Mesenteric fat pad (tissue), 1 donor: ENCODE measurements around the gene NRDE2. TPM values are rescaled to one million over a fixed set of nuclear protein-coding genes. Genes with fewer than 3 reads are reported as not detected.

Experiments
- DNase-seq: peaks from one replicate; pipeline ENCODE4 v3.0.0-alpha.2; 2020; ENCODE audit warnings: low spot score
- long read RNA-seq: library from polyadenylated mRNA; unstranded; transcript quantifications from one replicate; pipeline ENCODE4 v2.0.0, GENCODE V29; 2020
- total RNA-seq: library from RNA; stranded (reverse); fragmentation: NEBNext Ultra II Directional; extraction: Animal tissue kit (Norgen Biotek cat#: 25700); gene quantifications from one replicate; pipeline ENCODE4 v1.2.1, GENCODE V29; 2021
- donor health status: DM: yes; HTN: yes; CAD: no.

Gene NRDE2
- 17.2 TPM for total RNA-seq
- long read RNA-seq, partial matches to known transcripts = 4 of 7 reads
- long read RNA-seq, other reads (novel, unspliced or antisense) = 1 of 7 reads

- DNase-seq = peak; percentile 99
These were observed at the start of gene NRDE2 for GRCh38 chr14:90331497-90332270. NRDE2 (minus strand) TSS chr14:90331941; CDS start chr14:90331904, 37 bp downstream.

DNA sequence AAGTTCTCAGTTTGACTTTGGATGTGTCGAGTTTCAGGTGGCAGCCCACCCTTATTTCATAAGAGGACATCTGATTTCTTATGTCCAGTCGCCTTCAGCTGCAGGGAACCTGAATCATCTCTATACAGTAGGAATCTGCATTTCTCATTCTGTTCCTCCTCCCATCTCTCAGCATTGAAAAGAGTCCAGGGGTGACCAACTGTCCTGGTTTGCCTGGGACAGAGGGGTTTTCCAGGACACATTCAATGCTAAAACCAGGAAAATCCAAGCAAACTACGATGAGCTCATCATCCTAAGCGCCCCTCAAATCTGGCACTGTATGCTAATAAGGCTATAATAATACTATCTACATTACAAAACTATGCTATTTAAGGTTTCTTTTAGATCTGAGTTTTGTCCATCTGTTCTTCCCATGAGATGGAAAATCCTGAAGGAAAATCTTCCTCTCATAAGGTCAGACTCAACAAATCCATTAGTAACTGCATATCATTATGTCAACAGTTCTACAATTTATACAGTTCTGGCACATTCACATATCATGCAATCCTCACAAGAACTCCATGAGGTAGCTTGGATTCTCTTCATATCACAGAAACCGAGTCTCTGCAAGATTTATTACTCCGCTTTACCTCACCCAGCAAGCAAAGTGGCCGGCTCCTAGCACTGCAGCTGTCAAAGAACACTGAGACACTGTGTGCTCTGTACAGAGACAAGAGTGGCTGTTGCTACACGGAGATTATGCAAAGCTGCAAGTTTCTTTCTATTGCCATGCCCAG, 49.5 kb upstream of the NRDE2 start:
- DNase-seq = no peak

DNA sequence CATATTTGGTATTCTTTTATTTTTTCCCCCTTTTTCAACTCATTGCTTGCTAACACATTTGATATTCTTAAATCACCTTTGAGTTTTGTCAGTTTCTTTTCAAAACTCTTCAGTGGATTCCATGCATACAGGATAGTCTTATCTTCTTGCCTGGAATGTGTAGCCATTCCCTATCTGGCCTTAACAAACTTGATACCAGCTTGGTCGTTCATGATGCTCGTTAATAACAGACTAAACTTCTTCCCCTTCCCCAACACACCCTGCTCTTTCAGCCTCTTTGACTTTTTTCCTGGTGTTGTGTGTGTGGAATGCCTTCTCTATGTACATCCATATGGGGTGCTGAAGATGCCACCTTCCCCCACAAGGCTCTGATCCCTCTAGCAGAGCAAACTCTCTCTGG, 47.4 kb upstream of the NRDE2 start:
- no peak for DNase-seq

DNA sequence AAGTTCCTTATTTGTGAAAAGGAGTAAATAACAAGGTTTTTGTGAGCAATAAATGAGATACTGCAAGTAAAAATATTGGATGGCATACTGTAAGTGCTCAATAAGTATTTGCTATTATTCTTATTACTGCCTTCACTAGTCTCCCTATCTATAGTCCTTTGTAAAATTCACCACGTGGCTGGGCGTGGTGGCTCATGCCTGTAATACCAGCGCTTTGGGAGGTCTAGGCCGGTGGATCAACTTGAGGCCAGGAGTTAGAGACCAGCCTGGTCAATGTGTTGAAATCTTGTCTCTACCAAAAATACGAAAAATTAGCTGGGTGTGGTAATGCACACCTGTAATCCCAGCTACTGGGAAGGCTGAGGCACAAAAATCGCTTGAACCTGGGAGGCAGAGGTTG, 46.5 kb upstream of the NRDE2 start:
- DNase-seq = no peak

DNA sequence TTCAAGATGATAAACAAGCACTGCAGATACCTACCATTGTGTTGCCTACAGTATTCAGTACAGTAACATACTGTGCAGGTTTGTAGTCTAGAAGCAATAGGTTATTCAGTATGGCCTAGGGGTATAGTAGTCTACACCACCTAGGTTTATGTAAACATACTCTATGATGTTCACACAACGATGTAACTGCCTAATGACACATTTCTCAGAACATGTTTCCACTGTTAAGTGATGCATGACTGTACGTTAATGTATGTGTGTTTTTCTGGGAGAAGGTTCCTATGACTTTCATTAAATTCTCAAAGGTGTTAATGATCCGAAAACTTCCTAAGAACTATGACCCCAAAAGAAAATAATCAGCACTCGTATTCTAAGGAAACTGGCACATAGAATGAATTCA, 44.2 kb upstream of the NRDE2 start:
- DNase-seq = no peak

GRCh38 chr14:90374813-90375212, 43.1 kb upstream of the NRDE2 start:
- DNase-seq = no peak

GRCh38 chr14:90373887-90374286, 42.1 kb upstream of the NRDE2 start:
- DNase-seq = no peak

- no peak for DNase-seq
These were observed 37.4 kb upstream of the NRDE2 start for GRCh38 chr14:90368946-90369721.

GRCh38 chr14:90362558-90362896, 30.8 kb upstream of the NRDE2 start:
- no peak for DNase-seq

DNA sequence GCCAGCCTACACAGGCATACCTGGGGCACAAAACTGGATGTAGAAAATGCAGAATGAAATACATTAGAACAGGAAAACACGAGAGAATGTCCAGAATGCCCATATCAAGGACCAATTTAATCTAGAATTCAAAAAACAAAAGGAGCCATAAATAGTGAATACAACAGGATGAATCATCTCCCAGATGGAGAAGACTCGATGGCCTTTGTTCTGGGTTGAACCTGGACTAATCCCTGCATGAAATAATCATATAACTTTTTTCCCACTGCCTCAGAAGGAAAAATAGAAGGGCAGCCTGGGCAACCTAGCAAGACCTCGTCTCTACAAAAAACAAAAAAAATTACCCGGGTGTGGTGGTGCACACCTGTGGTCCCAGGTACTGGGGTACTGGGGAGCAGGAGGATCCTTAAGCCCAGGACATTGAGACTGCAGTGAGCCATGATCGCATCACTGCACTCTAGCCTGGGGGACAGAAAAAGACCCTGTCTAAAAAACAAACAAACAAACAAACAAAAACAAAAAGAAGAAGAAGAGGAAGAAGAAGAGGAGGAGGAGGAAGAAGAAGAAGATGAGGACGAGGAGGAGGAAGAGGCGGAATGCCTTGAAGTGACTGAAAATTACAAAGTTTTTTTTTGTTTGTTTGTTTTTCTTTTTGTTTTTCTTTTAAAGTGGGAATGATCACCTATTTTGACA, 30.3 kb upstream of the NRDE2 start:
- no peak for DNase-seq

GRCh38 chr14:90358359-90358758, 26.6 kb upstream of the NRDE2 start:
- no peak for DNase-seq

- DNase-seq = no peak
These were observed 25.2 kb upstream of the NRDE2 start for GRCh38 chr14:90356925-90357324.

DNA sequence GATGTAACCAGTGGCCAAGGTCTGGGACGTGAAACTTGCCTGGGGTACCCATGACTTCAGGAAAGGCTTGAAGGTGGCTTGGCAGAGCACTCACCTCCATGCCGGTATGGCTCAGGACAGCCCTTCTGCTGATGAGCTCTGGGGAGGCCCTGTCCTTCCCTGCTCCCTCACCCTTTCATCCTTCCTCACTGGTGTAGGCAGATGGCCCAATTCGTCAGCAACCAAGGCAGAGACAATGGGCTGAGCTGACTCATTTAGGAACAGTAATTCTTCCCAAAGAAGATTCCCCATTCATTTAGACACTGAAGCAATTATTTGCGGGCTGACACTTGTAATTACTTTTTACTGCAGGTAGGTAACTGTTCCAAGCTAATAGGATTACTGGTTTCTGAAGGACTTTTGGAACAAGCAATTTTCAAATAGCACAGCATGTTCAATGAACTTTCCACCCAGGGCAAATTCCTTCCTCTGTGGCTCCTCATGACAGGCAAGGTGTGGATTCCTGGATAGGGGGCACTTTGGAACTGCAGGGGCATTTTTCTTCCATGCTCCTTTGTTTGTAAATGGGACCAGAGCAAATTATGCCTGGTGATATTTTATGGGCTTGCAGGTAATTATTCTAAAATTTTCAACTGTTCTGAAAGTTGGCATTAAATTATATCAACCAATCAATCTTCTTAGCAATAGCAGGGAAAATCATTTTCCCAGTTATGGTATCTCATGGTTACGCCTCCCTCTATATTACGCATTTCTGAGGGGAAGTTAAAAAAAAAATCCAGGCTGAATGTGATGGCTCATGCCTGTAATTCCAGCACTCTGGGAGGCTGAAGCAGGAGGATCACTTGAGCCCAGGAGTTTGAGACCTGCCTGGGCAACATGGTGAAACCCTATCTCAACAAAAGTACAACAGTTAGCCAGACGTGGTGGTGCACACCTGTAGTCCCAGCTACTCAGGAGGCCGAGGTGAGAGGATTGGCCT, 24.1 kb upstream of the NRDE2 start:
- DNase-seq = no peak

GRCh38 chr14:90354551-90355298, 23.0 kb upstream of the NRDE2 start:
- DNase-seq = no peak

- DNase-seq = no peak
These were observed 18.0 kb upstream of the NRDE2 start for GRCh38 chr14:90349739-90350138.

- no peak for DNase-seq
These were observed 16.5 kb upstream of the NRDE2 start for GRCh38 chr14:90348270-90348669.

- DNase-seq = no peak
These were observed 13.5 kb upstream of the NRDE2 start for GRCh38 chr14:90345239-90345557.

DNA sequence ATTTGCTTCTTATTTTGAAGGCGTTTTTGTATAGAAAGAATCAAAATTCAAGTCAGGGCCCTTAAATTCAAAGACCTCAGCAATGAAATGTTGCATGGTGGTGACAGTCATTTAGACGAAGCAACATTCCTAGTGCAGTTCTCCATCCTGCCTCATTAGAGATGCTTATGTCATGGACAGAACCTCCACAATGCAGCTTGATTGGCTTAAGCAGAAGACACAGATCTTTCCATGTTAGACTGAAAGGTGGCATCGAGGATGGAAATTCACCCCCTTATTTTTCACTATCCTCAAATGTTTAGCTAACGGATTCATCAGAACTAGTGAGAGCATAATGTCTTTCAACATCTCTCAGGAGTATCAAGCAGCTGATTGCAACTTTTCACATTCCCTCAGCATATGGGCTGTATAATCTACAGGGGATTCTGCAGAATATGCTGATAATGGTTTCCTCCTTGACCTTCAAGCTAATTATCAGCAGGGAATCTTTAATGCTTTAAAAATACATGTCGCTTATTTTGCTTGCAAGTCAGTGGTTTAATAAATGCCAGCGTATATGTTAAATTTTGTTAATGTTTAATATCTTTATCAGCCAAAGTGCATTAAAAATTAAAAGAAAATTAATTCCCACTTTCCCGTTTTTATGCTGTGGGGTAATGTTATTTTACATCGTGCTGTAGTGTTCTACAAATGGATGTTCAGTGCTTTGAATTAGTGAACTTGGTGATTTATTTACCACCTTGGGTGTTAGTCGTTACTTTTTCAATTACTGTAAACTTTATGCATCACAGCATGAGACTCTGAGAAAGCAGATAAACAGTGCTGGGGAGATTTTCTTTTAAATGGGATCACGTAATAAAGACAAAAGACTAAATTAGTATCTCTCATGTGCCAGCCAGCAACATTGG, 12.8 kb upstream of the NRDE2 start:
- DNase-seq = no peak
